NCI-H510A treated with DMSO at 0.1 percent for 48 hours (cell line): ENCODE data around the gene SPP2.

ENCODE experiments used
- DNase-seq: peaks from one replicate; lab custom pipeline; 2025; lab: John Stamatoyannopoulos, UW

Gene SPP2

GRCh38 chr2:234050455-234051135, at the start of gene SPP2:
Gene SPP2 (plus strand): TSS chr2:234050702. CDS start chr2:234050787, 85 bp downstream.
- no peak for DNase-seq

GRCh38 chr2:234001380-234002160, 48.9 kb upstream of the SPP2 start:
- no peak for DNase-seq

- DNase-seq = no peak
These were observed 48.2 kb upstream of the SPP2 start for GRCh38 chr2:234002281-234002680.

GRCh38 chr2:234003972-234004617, 46.4 kb upstream of the SPP2 start:
- no peak for DNase-seq

- no peak for DNase-seq
These were observed 45.4 kb upstream of the SPP2 start for GRCh38 chr2:234005126-234005525.

- DNase-seq = no peak
These were observed 44.0 kb upstream of the SPP2 start for GRCh38 chr2:234006501-234006900.

- DNase-seq = no peak
These were observed 36.1 kb upstream of the SPP2 start for GRCh38 chr2:234014427-234014826.

GRCh38 chr2:234015861-234016260, 34.6 kb upstream of the SPP2 start:
- no peak for DNase-seq

GRCh38 chr2:234019896-234020295, 30.6 kb upstream of the SPP2 start:
- DNase-seq = no peak

GRCh38 chr2:234020332-234020731, 30.2 kb upstream of the SPP2 start:
- DNase-seq = no peak

- no peak for DNase-seq
These were observed 28.1 kb upstream of the SPP2 start for GRCh38 chr2:234022424-234022823.

- no peak for DNase-seq
These were observed 26.2 kb upstream of the SPP2 start for GRCh38 chr2:234024304-234024703.

GRCh38 chr2:234025466-234025865, 25.0 kb upstream of the SPP2 start:
- no peak for DNase-seq

- DNase-seq = no peak
These were observed 24.6 kb upstream of the SPP2 start for GRCh38 chr2:234025891-234026401.

- no peak for DNase-seq
These were observed 23.7 kb upstream of the SPP2 start for GRCh38 chr2:234026693-234027254.

GRCh38 chr2:234027641-234028040, 22.9 kb upstream of the SPP2 start:
- no peak for DNase-seq

- no peak for DNase-seq
These were observed 21.3 kb upstream of the SPP2 start for GRCh38 chr2:234029150-234029733.

GRCh38 chr2:234031207-234031606, 19.3 kb upstream of the SPP2 start:
- no peak for DNase-seq

- no peak for DNase-seq
These were observed 18.1 kb upstream of the SPP2 start for GRCh38 chr2:234032279-234032856.

GRCh38 chr2:234033174-234033573, 17.3 kb upstream of the SPP2 start:
- DNase-seq = no peak

- no peak for DNase-seq
These were observed 16.6 kb upstream of the SPP2 start for GRCh38 chr2:234033885-234034284.
